ENCODE data around the gene ERCC6. TPM values are rescaled to one million over a fixed set of nuclear protein-coding genes. Genes with fewer than 3 reads are reported as not detected.

Gene ERCC6
- total RNA-seq, 1 donor from 2014 or later, result 184 TPM

DNA sequence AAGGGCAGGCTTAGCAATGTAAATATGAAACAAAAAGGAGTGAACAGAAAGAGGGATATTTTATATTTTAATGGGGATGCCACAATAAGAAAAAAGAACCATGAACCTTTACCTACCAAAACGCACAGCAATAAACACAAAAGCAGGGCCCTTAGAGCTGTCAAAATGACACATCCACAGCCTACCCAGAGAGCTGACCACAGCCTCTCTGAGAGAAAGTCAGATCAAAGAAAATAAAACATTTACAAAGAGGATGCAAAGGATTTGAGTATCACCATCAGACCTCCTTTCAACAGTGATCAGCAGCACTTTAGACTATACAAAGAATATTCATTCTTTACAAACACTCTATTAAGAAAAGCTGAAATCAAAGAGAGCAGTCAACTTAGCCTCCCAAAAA lies 52.9 kb downstream of the ERCC6 start:
- no peak for DNase-seq (ENCODE audit: extremely low spot score, unreplicated experiment)
- Mint-ChIP-seq H3K4me1 (ENCODE audit: unreplicated experiment) (peaks cover 61% of the 10 kb centered on the region), H3K9me3 (ENCODE audit: unreplicated experiment) (no peaks in the 10 kb centered on the region), H3K27ac (ENCODE audit: unreplicated experiment) (peak overlapping the region; percentile 76), H3K4me3 (ENCODE audit: unreplicated experiment) (no peak overlapping the region), H3K36me3 (ENCODE audit: unreplicated experiment) (peaks cover 49% of the 10 kb centered on the region), H3K27me3 (ENCODE audit: unreplicated experiment) (no peaks in the 10 kb centered on the region)
- TF ChIP-seq, protein P1, sequence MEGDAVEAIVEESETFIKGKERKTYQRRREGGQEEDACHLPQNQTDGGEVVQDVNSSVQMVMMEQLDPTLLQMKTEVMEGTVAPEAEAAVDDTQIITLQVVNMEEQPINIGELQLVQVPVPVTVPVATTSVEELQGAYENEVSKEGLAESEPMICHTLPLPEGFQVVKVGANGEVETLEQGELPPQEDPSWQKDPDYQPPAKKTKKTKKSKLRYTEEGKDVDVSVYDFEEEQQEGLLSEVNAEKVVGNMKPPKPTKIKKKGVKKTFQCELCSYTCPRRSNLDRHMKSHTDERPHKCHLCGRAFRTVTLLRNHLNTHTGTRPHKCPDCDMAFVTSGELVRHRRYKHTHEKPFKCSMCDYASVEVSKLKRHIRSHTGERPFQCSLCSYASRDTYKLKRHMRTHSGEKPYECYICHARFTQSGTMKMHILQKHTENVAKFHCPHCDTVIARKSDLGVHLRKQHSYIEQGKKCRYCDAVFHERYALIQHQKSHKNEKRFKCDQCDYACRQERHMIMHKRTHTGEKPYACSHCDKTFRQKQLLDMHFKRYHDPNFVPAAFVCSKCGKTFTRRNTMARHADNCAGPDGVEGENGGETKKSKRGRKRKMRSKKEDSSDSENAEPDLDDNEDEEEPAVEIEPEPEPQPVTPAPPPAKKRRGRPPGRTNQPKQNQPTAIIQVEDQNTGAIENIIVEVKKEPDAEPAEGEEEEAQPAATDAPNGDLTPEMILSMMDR (IDR thresholded peaks at IDR 0.05), result no peak

DNA sequence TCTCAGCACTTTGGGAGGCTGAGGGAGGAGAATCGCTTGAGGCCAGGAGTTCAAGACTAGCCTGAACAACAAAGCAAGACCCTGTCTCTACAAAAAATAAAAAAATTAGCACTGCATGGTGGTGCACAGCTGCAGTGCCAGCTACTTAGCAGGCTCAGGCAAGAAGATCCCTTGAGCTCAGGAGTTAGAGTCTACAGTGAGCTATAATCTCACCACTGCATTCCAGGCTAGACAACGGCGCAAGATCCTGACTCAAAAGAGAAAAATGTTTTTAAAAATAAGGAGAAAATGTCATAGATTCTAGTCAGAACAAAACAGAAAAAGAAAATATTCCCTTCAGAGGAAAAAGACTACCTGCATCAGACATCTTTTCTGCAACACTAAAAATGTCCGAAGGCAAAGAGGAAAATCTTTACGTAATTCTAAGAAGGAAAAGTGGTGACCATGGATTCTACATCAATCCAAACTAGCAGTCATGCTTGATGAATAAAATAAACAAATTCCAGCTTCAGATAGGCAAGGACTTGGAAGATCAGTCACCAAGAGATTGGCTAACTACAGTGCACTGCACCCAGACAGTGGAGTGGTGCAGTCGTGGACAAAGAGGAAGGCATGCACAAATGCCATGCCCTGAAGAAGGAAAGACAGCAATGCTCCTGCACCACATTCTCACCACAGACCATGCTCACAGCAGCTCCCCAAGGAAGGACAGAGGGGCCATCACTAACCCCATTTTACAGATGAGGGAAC lies 54.3 kb downstream of the ERCC6 start:
- DNase-seq (ENCODE audit: extremely low spot score, unreplicated experiment), result no peak
- H3K27ac Mint-ChIP-seq (ENCODE audit: unreplicated experiment), result peak overlapping the region; percentile 77
- peaks cover 56% of the 10 kb centered on the region for H3K4me1 Mint-ChIP-seq (ENCODE audit: unreplicated experiment)
- peaks cover 54% of the 10 kb centered on the region for H3K36me3 Mint-ChIP-seq (ENCODE audit: unreplicated experiment)
- no peaks in the 10 kb centered on the region for H3K27me3 Mint-ChIP-seq (ENCODE audit: unreplicated experiment)
- H3K9me3 Mint-ChIP-seq (ENCODE audit: unreplicated experiment), result no peaks in the 10 kb centered on the region
- peak overlapping the region; percentile 48 for H3K4me3 Mint-ChIP-seq (ENCODE audit: unreplicated experiment)
- TF ChIP-seq, protein P1 (IDR thresholded peaks at IDR 0.05), result no peak

DNA sequence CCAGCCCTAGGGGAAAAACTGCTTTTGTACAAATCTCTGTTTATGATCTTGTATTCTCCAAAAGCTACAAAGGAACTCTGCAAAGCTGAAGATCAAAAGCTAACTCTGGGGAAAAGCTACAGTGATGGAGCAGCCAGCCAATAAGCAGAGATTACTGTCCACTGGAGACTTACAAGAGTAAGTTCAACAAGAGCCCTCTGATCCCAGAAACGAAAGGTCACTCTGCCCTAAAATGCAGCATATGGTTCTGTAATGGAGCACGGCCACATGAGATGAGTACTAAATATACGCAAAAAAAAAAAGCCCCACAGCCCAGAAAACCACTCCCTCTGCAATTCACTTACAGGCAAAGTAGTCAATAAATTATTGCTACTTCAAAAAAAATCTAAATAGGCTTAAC lies 60.1 kb downstream of the ERCC6 start:
- Mint-ChIP-seq H3K4me1 (ENCODE audit: unreplicated experiment) (peaks cover 8% of the 10 kb centered on the region), H3K4me3 (ENCODE audit: unreplicated experiment) (no peak overlapping the region), H3K27me3 (ENCODE audit: unreplicated experiment) (no peaks in the 10 kb centered on the region), H3K36me3 (ENCODE audit: unreplicated experiment) (peaks cover 81% of the 10 kb centered on the region), H3K9me3 (ENCODE audit: unreplicated experiment) (no peaks in the 10 kb centered on the region), H3K27ac (ENCODE audit: unreplicated experiment) (no peak overlapping the region)
- TF ChIP-seq, protein P1 (IDR thresholded peaks at IDR 0.05), result no peak
- no peak for DNase-seq (ENCODE audit: extremely low spot score, unreplicated experiment)

DNA sequence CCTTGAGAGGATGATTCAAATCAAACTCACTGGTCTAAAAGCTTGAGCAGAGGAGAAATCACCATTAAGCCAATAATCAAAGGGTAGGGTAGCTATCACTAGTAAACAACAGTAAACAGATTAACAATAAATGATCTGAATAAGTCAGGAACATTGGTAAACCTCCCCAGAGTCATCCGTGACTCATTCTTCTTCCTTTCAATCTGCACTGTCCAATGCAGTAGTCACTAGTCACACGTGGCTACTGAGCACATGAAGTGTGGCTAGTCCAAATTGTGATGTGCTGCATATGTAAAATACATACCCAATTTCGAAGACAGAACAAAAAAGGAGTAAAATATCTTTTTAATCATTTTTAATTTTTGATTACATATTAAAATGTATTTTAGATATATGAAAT lies 64.0 kb downstream of the ERCC6 start:
- Mint-ChIP-seq H3K4me1 (ENCODE audit: unreplicated experiment) (peaks cover 13% of the 10 kb centered on the region), H3K27me3 (ENCODE audit: unreplicated experiment) (no peaks in the 10 kb centered on the region), H3K4me3 (ENCODE audit: unreplicated experiment) (no peak overlapping the region), H3K27ac (ENCODE audit: unreplicated experiment) (no peak overlapping the region), H3K9me3 (ENCODE audit: unreplicated experiment) (no peaks in the 10 kb centered on the region), H3K36me3 (ENCODE audit: unreplicated experiment) (peaks cover 79% of the 10 kb centered on the region)
- no peak for DNase-seq (ENCODE audit: extremely low spot score, unreplicated experiment)
- TF ChIP-seq, protein P1 (IDR thresholded peaks at IDR 0.05), result no peak

DNA sequence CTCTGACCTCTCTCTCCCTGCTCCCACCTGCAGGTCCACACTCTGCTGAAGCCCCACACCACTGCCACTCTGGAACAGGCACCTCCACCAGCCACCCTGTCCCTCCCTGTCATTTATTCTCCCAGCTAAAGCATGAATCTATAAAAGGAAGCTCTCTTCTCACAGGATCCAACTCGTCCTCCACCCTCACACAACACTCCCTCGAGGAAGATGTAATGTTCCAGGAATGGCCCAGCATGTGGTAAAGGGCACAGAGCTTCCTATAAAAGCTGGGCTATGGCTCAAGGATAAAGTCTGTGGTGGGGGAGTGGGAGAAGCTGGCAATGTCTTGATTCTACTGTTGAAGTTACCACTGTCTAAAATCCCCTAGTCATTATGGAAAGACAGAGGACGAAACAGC lies 67.4 kb downstream of the ERCC6 start:
- peaks cover 13% of the 10 kb centered on the region for H3K4me1 Mint-ChIP-seq (ENCODE audit: unreplicated experiment)
- TF ChIP-seq, protein P1 (IDR thresholded peaks at IDR 0.05), result no peak
- H3K9me3 Mint-ChIP-seq (ENCODE audit: unreplicated experiment), result no peaks in the 10 kb centered on the region
- DNase-seq (ENCODE audit: extremely low spot score, unreplicated experiment), result no peak
- no peak overlapping the region for H3K4me3 Mint-ChIP-seq (ENCODE audit: unreplicated experiment)
- H3K27ac Mint-ChIP-seq (ENCODE audit: unreplicated experiment), result peak overlapping the region; percentile 39
- no peaks in the 10 kb centered on the region for H3K27me3 Mint-ChIP-seq (ENCODE audit: unreplicated experiment)
- peaks cover 73% of the 10 kb centered on the region for H3K36me3 Mint-ChIP-seq (ENCODE audit: unreplicated experiment)
